ENCODE measurements around the gene MAP2K5.

GRCh38 chr15:67559576-67559975 is 17.1 kb downstream of the MAP2K5 start:
- TF ChIP-seq EZH2 (IDR thresholded peaks at IDR 0.05) (no peak), POLR2AphosphoS5 (IDR thresholded peaks at IDR 0.05; ENCODE audit: borderline replicate concordance, low read depth, low read length) (no peak), FOXP2 (optimal IDR thresholded peaks at IDR 0.05; ENCODE audit: control extremely low read depth, extremely low read length, insufficient read depth) (no peak)

Measured in SK-N-MC (cell line).